PC-3 (cell line): Measurements from ENCODE around the gene AKAP7. TPM values are rescaled to one million over a fixed set of nuclear protein-coding genes. Genes with fewer than 3 reads are reported as not detected.

Source experiments
- ATAC-seq: fragments of 200-7000 bp; cut with Tn5 transposase; 2 replicates; pipeline ENCODE4 v1.9.1; 2020; ENCODE audit warnings: mild to moderate bottlenecking, moderate library complexity
- BruUV-seq: library from RNA; stranded (reverse); fragments of 400-500 nt; replicated peaks from 2 replicates; lab custom pipeline; 2021; lab: Mats Ljungman, UMichigan
- CTCF ChIA-PET: fragments of 300-600 bp; sonication (Branson Sonifier 250); formaldehyde crosslinking; loops from one replicate; lab custom pipeline; 2022; ENCODE audit warnings: antibody characterized with exemption; lab: Charles Lee
- POLR2A ChIA-PET: fragments of 300-600 bp; sonication (Branson Sonifier 250); formaldehyde crosslinking; loops from one replicate; lab custom pipeline; 2022; ENCODE audit warnings: antibody characterized with exemption; ENCODE audit not compliant: unreplicated experiment; lab: Charles Lee
- DNase-seq: peaks from one replicate; pipeline ENCODE4 v3.0.0-alpha.2; 2015
- H2AFZ ChIP-seq: fragments of 300-600 bp; sonication (generic); 2 replicates; pipeline ENCODE4 v1.6.0; 2016; ENCODE audit warnings: antibody characterized with exemption, low read length
- H3F3A ChIP-seq: fragments of 300-600 bp; sonication (generic); one replicate; pipeline ENCODE4 v1.6.0; 2017; ENCODE audit warnings: antibody characterized with exemption, low read length, control low read depth, mild to moderate bottlenecking; ENCODE audit not compliant: unreplicated experiment
- H3K27ac ChIP-seq: fragments of 300-600 bp; sonication (generic); 2 replicates; pipeline ENCODE4 v1.5.1; 2016; ENCODE audit warnings: mild to moderate bottlenecking, low read length
- H3K27me3 ChIP-seq: fragments of 300-600 bp; sonication (generic); 2 replicates; pipeline ENCODE4 v1.6.1; 2016; ENCODE audit warnings: low read length, mixed read lengths
- H3K36me3 ChIP-seq: fragments of 300-600 bp; sonication (generic); 2 replicates; pipeline ENCODE4 v1.6.1; 2016; ENCODE audit warnings: low read depth, mixed run types, low read length, mixed read lengths
- H3K4me1 ChIP-seq: fragments of 300-600 bp; sonication (generic); 2 replicates; pipeline ENCODE4 v1.5.1; 2016; ENCODE audit warnings: low read length; ENCODE audit not compliant: insufficient read depth
- H3K4me2 ChIP-seq: fragments of 300-600 bp; sonication (generic); 2 replicates; pipeline ENCODE4 v1.6.0; 2016; ENCODE audit warnings: low read length
- H3K4me3 ChIP-seq: fragments of 300-600 bp; sonication (generic); 2 replicates; pipeline ENCODE4 v1.5.1; 2016; ENCODE audit warnings: mild to moderate bottlenecking, low read length, mixed read lengths
- H3K79me2 ChIP-seq: fragments of 300-600 bp; sonication (generic); 2 replicates; pipeline ENCODE4 v1.6.1; 2017; ENCODE audit warnings: low read length, mixed read lengths
- H3K9ac ChIP-seq: fragments of 300-600 bp; sonication (generic); 2 replicates; pipeline ENCODE4 v1.6.0; 2016; ENCODE audit warnings: mild to moderate bottlenecking, low read length
- H3K9me2 ChIP-seq: fragments of 300-600 bp; sonication (generic); replicated peaks from 2 replicates; pipeline ENCODE4 v1.6.1; 2016; ENCODE audit warnings: mixed run types, low read length, mixed read lengths
- H3K9me3 ChIP-seq: fragments of 300-600 bp; sonication (generic); 2 replicates; pipeline ENCODE4 v1.6.1; 2016; ENCODE audit warnings: low read length, mixed read lengths
- H4K20me1 ChIP-seq: fragments of 300-600 bp; sonication (generic); 2 replicates; pipeline ENCODE4 v1.6.1; 2016; ENCODE audit warnings: low read length, mixed read lengths
- EZH2 ChIP-seq: fragments of 300-600 bp; sonication (generic); IDR thresholded peaks from one replicate; pipeline ENCODE4 v1.6.1; 2017; ENCODE audit warnings: antibody characterized with exemption, mild to moderate bottlenecking, low read length; ENCODE audit not compliant: unreplicated experiment
- EZH2phosphoT487 ChIP-seq: fragments of 300-600 bp; sonication (generic); IDR thresholded peaks from 2 replicates; pipeline ENCODE4 v1.6.1; 2018; ENCODE audit warnings: mild to moderate bottlenecking, antibody characterized with exemption, low read length, borderline replicate concordance
- intact Hi-C: fragments of 100-400 bp; cut with micrococcal nuclease; formaldehyde crosslinking; loops from 2 replicates; pipeline ENCODE4 v1.9.0; 2023
- total RNA-seq: library from RNA; depleted of rRNA; stranded (reverse); fragments of >200 nt; gene quantifications from 2 replicates; pipeline ENCODE4 v1.2.3, GENCODE V29; 2014
- TF ChIP-seq, protein P1 (sequence below): fragments of 300-600 bp; sonication (generic); conservative IDR thresholded peaks from 2 replicates; pipeline ENCODE4 v1.5.1; 2017; ENCODE audit warnings: antibody characterized with exemption, low read depth, mild to moderate bottlenecking, low read length

The AKAP7 gene
- total RNA-seq, 1 experiment from 2014 or later, result 3.6 TPM

DNA sequence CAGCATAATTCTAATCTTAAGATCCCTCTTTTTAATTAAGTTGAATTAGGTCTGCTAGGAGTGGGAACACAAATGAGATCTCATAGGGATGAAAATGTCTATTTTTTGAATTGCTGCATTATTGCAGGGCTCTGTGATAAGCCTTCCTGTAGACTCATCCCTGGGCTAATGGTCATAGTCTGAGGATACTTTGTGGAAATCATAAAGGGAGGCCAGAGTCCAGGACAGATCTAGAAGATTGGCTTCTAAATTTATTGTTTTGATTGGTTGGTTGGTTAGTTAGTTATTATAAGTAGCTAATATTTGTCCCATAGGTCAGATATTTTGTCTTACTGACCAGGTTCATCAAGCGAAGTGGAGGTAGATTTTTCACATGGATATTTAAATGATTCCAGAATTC, 142.3 kb downstream of the AKAP7 start:
- TF ChIP-seq EZH2, result no peak
- TF ChIP-seq EZH2phosphoT487, result no peak
- TF ChIP-seq, protein P1, sequence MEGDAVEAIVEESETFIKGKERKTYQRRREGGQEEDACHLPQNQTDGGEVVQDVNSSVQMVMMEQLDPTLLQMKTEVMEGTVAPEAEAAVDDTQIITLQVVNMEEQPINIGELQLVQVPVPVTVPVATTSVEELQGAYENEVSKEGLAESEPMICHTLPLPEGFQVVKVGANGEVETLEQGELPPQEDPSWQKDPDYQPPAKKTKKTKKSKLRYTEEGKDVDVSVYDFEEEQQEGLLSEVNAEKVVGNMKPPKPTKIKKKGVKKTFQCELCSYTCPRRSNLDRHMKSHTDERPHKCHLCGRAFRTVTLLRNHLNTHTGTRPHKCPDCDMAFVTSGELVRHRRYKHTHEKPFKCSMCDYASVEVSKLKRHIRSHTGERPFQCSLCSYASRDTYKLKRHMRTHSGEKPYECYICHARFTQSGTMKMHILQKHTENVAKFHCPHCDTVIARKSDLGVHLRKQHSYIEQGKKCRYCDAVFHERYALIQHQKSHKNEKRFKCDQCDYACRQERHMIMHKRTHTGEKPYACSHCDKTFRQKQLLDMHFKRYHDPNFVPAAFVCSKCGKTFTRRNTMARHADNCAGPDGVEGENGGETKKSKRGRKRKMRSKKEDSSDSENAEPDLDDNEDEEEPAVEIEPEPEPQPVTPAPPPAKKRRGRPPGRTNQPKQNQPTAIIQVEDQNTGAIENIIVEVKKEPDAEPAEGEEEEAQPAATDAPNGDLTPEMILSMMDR, result no peak
- Histone ChIP-seq H3K9me3 (no peaks in the 10 kb centered on the region), H3K27me3 (no peaks in the 10 kb centered on the region), H3K4me3 (no peak overlapping the region), H3K9me2 (no peaks in the 10 kb centered on the region), H3K27ac (no peak overlapping the region), H3K36me3 (no peaks in the 10 kb centered on the region), H2AFZ (no peak overlapping the region), H3K9ac (no peak overlapping the region), H3F3A (no peaks in the 10 kb centered on the region), H4K20me1 (no peaks in the 10 kb centered on the region), H3K4me1 (no peaks in the 10 kb centered on the region), H3K4me2 (no peak overlapping the region), H3K79me2 (no peaks in the 10 kb centered on the region)
- ChIA-PET POLR2A (no interaction called here), CTCF (no interaction called here)
- DNase-seq (no peak), ATAC-seq (no peak)
- intact Hi-C loops, result no loop called here
- BruUV-seq, result no TSS peak

GRCh38 chr6:131281471-131282270, 146.4 kb downstream of the AKAP7 start:
- Histone ChIP-seq H3K4me3 (no peak overlapping the region), H3K27me3 (no peaks in the 10 kb centered on the region), H3K4me2 (no peak overlapping the region), H3K27ac (no peak overlapping the region), H3F3A (no peaks in the 10 kb centered on the region), H3K9me2 (no peaks in the 10 kb centered on the region), H4K20me1 (no peaks in the 10 kb centered on the region), H2AFZ (no peak overlapping the region), H3K9ac (no peak overlapping the region), H3K36me3 (no peaks in the 10 kb centered on the region), H3K4me1 (no peaks in the 10 kb centered on the region), H3K9me3 (no peaks in the 10 kb centered on the region), H3K79me2 (no peaks in the 10 kb centered on the region)
- intact Hi-C loops, result no loop called here
- no peak for DNase-seq
- CTCF ChIA-PET, result no interaction called here
- TF ChIP-seq, protein P1, result no peak
- TF ChIP-seq EZH2 (no peak), EZH2phosphoT487 (no peak)
- no peak for ATAC-seq
- no TSS peak for BruUV-seq
- POLR2A ChIA-PET, result no interaction called here

- intact Hi-C loops, result no loop called here
- no peaks in the 10 kb centered on the region for H3K9me3 ChIP-seq
- no peak for TF ChIP-seq EZH2
- no peak for TF ChIP-seq EZH2phosphoT487
- TF ChIP-seq, protein P1, result no peak
- H3F3A ChIP-seq, result no peaks in the 10 kb centered on the region
- no peaks in the 10 kb centered on the region for H4K20me1 ChIP-seq
- no peak for DNase-seq
- no peak overlapping the region for H2AFZ ChIP-seq
- no peak overlapping the region for H3K9ac ChIP-seq
- POLR2A ChIA-PET, result no interaction called here
- no peaks in the 10 kb centered on the region for H3K9me2 ChIP-seq
- CTCF ChIA-PET, result no interaction called here
- no TSS peak for BruUV-seq
- no peak for ATAC-seq
- H3K79me2 ChIP-seq, result no peaks in the 10 kb centered on the region
- H3K27me3 ChIP-seq, result no peaks in the 10 kb centered on the region
- H3K36me3 ChIP-seq, result no peaks in the 10 kb centered on the region
- no peak overlapping the region for H3K4me3 ChIP-seq
- no peak overlapping the region for H3K4me2 ChIP-seq
- no peak overlapping the region for H3K27ac ChIP-seq
- H3K4me1 ChIP-seq, result no peaks in the 10 kb centered on the region
These were observed 147.1 kb downstream of the AKAP7 start for GRCh38 chr6:131282365-131282764.
